Measurements from ENCODE around the gene SNX18.

- no peak for TF ChIP-seq CTCF (conservative IDR thresholded peaks at IDR 0.05; ENCODE audit: low read depth in 2 of 2)
- TF ChIP-seq REST (IDR thresholded peaks at IDR 0.05; ENCODE audit: unreplicated experiment): no peak
- no peak for TF ChIP-seq POLR2AphosphoS5 (IDR thresholded peaks at IDR 0.05; ENCODE audit: low read depth)
- no peak for TF ChIP-seq NANOG (IDR thresholded peaks at IDR 0.05; ENCODE audit: borderline replicate concordance)
- no peak for TF ChIP-seq EZH2 (IDR thresholded peaks at IDR 0.05; ENCODE audit: low read depth, unreplicated experiment)
- no peak for TF ChIP-seq EZH2phosphoT487 (IDR thresholded peaks at IDR 0.05; ENCODE audit: unreplicated experiment)
Observed at GRCh38 chr5:54553659-54554207, 36.2 kb downstream of the SNX18 start.

Measured in GM23338 (cell line).